Loucy (cell line): ENCODE data around the gene CDC42EP2.
"Not testable (repeated sequence)": the region's sequence is repeated elsewhere in the genome, so short reads cannot be mapped to it uniquely, and the experiment has no call there.

Source experiments
- H2AFZ ChIP-seq: fragments of 200-600 bp; sonication (generic); 2 replicates; pipeline ENCODE4 v1.6.0; 2016; ENCODE audit warnings: antibody characterized with exemption, mild to moderate bottlenecking, low read length, moderate library complexity
- H3F3A ChIP-seq: fragments of 200-600 bp; 2 replicates; pipeline ENCODE4 v1.6.0; 2016; ENCODE audit warnings: antibody characterized with exemption, low read depth, mild to moderate bottlenecking
- H3K27me3 ChIP-seq: fragments of 200-600 bp; sonication (generic); 2 replicates; pipeline ENCODE4 v1.6.1; 2014; ENCODE audit warnings: low read length, mild to moderate bottlenecking; ENCODE audit not compliant: insufficient read depth, poor library complexity, severe bottlenecking
- H3K36me3 ChIP-seq: fragments of 200-600 bp; sonication (generic); 2 replicates; pipeline ENCODE4 v1.6.1; 2016; ENCODE audit warnings: low read length; ENCODE audit not compliant: insufficient read depth
- H3K4me1 ChIP-seq: fragments of 200-600 bp; sonication (generic); 2 replicates; pipeline ENCODE4 v1.5.1; 2014; ENCODE audit warnings: low read length, mild to moderate bottlenecking; ENCODE audit not compliant: insufficient read depth, poor library complexity, severe bottlenecking
- H3K4me2 ChIP-seq: fragments of 200-600 bp; sonication (generic); 2 replicates; pipeline ENCODE4 v1.6.0; 2014; ENCODE audit warnings: antibody characterized with exemption, low read length, low read depth, mild to moderate bottlenecking; ENCODE audit not compliant: poor library complexity, severe bottlenecking
- H3K4me3 ChIP-seq: fragments of 200-600 bp; sonication (generic); 2 replicates; pipeline ENCODE4 v1.5.1; 2014; ENCODE audit warnings: low read length, mild to moderate bottlenecking, mixed read lengths; ENCODE audit not compliant: poor library complexity, severe bottlenecking
- H3K79me2 ChIP-seq: fragments of 200-600 bp; sonication (generic); 2 replicates; pipeline ENCODE4 v1.6.1; 2014; ENCODE audit warnings: low read length; ENCODE audit not compliant: insufficient read depth
- H3K9ac ChIP-seq: fragments of 200-600 bp; sonication (generic); 2 replicates; pipeline ENCODE4 v1.6.0; 2014; ENCODE audit warnings: mild to moderate bottlenecking, low read depth, low read length, moderate library complexity; ENCODE audit not compliant: poor library complexity, severe bottlenecking
- H3K9me2 ChIP-seq: fragments of 200-600 bp; sonication (generic); replicated peaks from 2 replicates; pipeline ENCODE4 v1.6.1; 2016; ENCODE audit warnings: low read depth, low read length, mixed read lengths
- H3K9me3 ChIP-seq: fragments of 200-600 bp; sonication (generic); 2 replicates; pipeline ENCODE4 v1.6.1; 2014; ENCODE audit warnings: mild to moderate bottlenecking, antibody characterized with exemption, low read length, low read depth; ENCODE audit not compliant: insufficient read depth
- H4K20me1 ChIP-seq: fragments of 200-600 bp; sonication (generic); 2 replicates; pipeline ENCODE4 v1.6.0; 2014; ENCODE audit warnings: antibody characterized with exemption, low read length, mild to moderate bottlenecking; ENCODE audit not compliant: insufficient read depth, poor library complexity, severe bottlenecking
- CTCF ChIP-seq: fragments of 200-600 bp; sonication (generic); conservative IDR thresholded peaks from 2 replicates; pipeline ENCODE4 v1.5.1; 2014; ENCODE audit warnings: mild to moderate bottlenecking, antibody characterized with exemption, low read length
- EZH2phosphoT487 ChIP-seq: fragments of 200-600 bp; IDR thresholded peaks from 2 replicates; pipeline ENCODE4 v1.6.1; 2018; ENCODE audit warnings: antibody characterized with exemption, mild to moderate bottlenecking, moderate library complexity, borderline replicate concordance

The CDC42EP2 gene

GRCh38 chr11:65330544-65330943 is 15.9 kb downstream of the CDC42EP2 start:
- Histone ChIP-seq H4K20me1 (peaks cover 15% of the 10 kb centered on the region), H3K9me2 (no peaks in the 10 kb centered on the region), H3K9me3 (no peaks in the 10 kb centered on the region), H3F3A (no peaks in the 10 kb centered on the region), H2AFZ (no peak overlapping the region), H3K79me2 (peaks cover 19% of the 10 kb centered on the region), H3K27me3 (no peaks in the 10 kb centered on the region), H3K4me3 (no peak overlapping the region), H3K36me3 (no peaks in the 10 kb centered on the region), H3K4me2 (no peak overlapping the region), H3K4me1 (peaks cover 14% of the 10 kb centered on the region), H3K9ac (no peak overlapping the region)
- TF ChIP-seq EZH2phosphoT487: no peak
- no peak for TF ChIP-seq CTCF

DNA sequence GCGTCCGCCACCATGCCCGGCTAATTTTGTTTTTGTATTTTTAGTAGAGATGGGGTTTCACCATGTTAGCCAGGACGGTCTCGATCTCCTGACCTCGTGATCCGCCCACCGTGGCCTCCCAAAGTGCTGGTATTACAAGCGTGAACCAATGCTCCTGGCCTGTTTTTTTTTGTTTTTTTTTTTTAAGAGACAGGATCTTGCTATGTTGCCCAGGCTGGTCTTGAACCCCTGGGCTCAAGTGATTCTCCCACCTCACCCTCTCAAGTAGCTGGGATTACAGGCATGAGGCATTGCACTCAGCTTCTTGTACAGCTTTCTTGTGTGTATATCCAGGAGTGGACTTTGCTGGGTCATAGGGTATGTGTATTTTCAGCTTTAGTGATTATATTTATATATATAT is 17.9 kb downstream of the CDC42EP2 start:
- H3K9me3 ChIP-seq, H3K9me2 ChIP-seq, H3K27me3 ChIP-seq, H3K36me3 ChIP-seq, H3K4me3 ChIP-seq, H3F3A ChIP-seq, H2AFZ ChIP-seq, H3K9ac ChIP-seq, H3K4me2 ChIP-seq: not testable (repeated sequence)
- Histone ChIP-seq H3K79me2 (peaks cover 38% of the 10 kb centered on the region), H4K20me1 (peaks cover 17% of the 10 kb centered on the region), H3K4me1 (peaks cover 16% of the 10 kb centered on the region)

GRCh38 chr11:65334696-65335295 is 20.1 kb downstream of the CDC42EP2 start:
- Histone ChIP-seq H4K20me1 (peaks cover 37% of the 10 kb centered on the region), H3K4me3 (peak overlapping the region; percentile 77), H3K9me3 (no peaks in the 10 kb centered on the region), H3K4me2 (peak overlapping the region; percentile 95), H3F3A (no peaks in the 10 kb centered on the region), H3K9ac (peak overlapping the region; percentile 83), H3K36me3 (no peaks in the 10 kb centered on the region), H3K4me1 (peaks cover 32% of the 10 kb centered on the region), H3K9me2 (no peaks in the 10 kb centered on the region), H3K79me2 (peaks cover 60% of the 10 kb centered on the region), H2AFZ (no peak overlapping the region), H3K27me3 (no peaks in the 10 kb centered on the region)
- TF ChIP-seq CTCF (no peak), EZH2phosphoT487 (no peak)

DNA sequence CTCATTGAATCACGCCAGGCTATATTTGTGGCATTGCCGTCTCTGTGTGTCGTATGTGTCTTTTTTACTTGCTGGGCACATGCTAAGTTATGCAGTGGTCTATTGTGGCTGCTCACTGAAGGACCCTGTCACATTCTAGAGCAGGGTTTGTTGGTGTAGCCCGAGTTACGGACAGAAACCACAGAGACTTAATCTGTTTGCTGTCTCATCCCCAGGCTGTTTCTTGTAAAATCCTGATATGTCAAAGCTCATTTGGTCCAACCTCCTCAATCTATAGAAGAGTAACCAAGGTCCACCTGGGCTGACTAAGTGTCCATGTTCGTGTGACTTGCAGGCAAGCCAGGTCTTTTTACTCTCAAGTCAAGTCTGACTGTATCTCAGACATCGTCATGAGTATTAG is 24.0 kb downstream of the CDC42EP2 start:
- Histone ChIP-seq H4K20me1 (peaks cover 44% of the 10 kb centered on the region), H3K9me3 (no peaks in the 10 kb centered on the region), H3K36me3 (peaks cover 34% of the 10 kb centered on the region; the same call in 1 of the 2 replicates), H3K79me2 (peaks cover 72% of the 10 kb centered on the region), H3K27me3 (no peaks in the 10 kb centered on the region), H3K4me3 (no peak overlapping the region), H3F3A (no peaks in the 10 kb centered on the region), H3K4me2 (peak overlapping the region; percentile 52), H3K4me1 (peaks cover 32% of the 10 kb centered on the region), H3K9me2 (no peaks in the 10 kb centered on the region), H3K9ac (peak overlapping the region; percentile 12), H2AFZ (no peak overlapping the region)
- TF ChIP-seq EZH2phosphoT487: no peak
- TF ChIP-seq CTCF: no peak
